HG03571 (cell line): ENCODE results near the gene COG7.
"Not testable (repeated sequence)": the region's sequence is repeated elsewhere in the genome, so short reads cannot be mapped to it uniquely, and the experiment has no call there.

Source experiments
- ATAC-seq: cut with Tn5 transposase; IDR thresholded peaks from one replicate; pipeline ENCODE4 v1.9.1; 2021; ENCODE audit not compliant: unreplicated experiment

The COG7 gene

DNA sequence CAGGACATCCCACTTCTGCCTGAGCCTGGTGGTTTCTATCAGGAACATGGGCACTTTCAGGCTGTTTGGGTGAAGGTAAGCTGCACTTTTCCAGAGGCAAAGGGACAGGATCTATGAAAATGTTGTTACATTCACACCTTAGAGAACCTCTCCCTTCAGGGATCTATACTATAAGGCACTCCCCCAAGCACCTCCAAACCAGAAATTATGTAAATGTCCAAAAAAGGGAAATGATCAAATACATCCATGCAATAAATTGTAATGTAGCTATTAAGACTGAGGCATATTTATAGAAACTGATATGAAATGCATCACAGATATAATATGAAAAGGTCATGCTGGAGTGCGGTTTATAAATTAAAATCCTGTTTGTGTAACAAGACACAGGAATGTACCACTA is 23.3 kb upstream of the COG7 start:
- no peak for ATAC-seq

- no peak for ATAC-seq
Measured at GRCh38 chr16:23469814-23470213, 16.8 kb upstream of the COG7 start.

GRCh38 chr16:23466162-23466885 is 13.3 kb upstream of the COG7 start:
- ATAC-seq, result no peak

GRCh38 chr16:23465179-23465578 is 12.2 kb upstream of the COG7 start:
- no peak for ATAC-seq

DNA sequence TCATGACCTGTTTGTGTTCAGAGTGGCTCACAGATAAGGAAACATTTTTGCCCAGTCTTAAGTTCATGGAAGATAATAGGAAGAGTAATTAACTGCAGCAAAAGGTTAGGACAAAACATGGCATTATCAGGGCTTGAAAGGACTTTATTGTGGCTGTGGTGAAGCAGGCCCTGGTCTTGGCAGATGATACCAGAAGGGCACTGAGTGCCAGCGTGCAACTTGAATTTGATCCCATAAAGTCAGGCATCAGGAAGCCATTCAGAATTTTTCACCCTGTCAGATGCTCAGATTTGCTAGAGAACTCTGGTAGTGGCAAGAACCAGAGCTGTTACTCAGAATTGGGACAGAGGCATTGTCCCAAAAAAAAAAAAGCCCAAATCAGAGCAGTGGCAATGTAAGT is 11.2 kb upstream of the COG7 start:
- no peak for ATAC-seq

GRCh38 chr16:23462994-23463393 is 10.0 kb upstream of the COG7 start:
- ATAC-seq, result not testable (repeated sequence)

- no peak for ATAC-seq
Measured at GRCh38 chr16:23453338-23454052, 506 bp upstream of the COG7 start.

DNA sequence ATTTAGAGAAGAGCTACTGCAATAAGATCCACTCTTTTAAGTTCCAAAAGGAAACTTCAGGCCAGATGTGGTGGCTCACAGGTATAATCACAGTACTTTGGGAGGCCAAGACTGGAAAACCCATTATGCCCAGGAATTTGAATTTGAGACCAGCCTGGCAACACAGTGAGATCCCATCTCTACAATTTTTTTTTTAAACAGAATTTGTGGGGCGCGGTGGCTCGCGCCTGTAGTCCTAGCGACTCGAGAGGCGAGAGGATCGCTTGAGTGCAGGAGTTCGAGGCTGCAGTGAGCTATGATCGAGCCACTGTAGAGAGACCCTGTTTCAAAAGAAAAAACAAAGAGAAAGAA is 793 bp downstream of the COG7 start:
- no peak for ATAC-seq

GRCh38 chr16:23448392-23448791 is 4.6 kb downstream of the COG7 start:
- no peak for ATAC-seq

- ATAC-seq, result not testable (repeated sequence)
Measured at GRCh38 chr16:23437542-23437941, 15.4 kb downstream of the COG7 start.

DNA sequence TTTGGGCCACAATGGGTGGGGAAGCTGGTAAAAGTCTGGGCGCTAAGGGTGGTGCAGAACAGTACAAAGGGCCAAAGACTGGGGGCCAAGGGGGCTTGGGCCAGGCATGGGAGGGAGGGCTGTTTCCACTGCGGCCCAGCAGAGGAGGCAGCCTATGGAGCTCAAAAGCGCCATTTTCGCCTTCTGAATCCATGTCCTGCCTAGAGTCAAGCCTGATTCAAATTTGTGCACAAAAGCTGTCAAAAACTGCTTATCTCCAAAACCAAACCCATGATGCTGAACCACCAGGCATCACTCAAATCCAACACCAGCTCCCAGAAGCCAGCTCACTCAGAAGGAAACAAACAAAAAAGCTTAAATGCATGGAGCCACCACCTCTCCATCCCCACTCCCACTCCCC is 16.0 kb downstream of the COG7 start:
- ATAC-seq, result no peak

GRCh38 chr16:23435500-23435899 is 17.5 kb downstream of the COG7 start:
- no peak for ATAC-seq

- ATAC-seq, result no peak
Measured at GRCh38 chr16:23434380-23434779, 18.6 kb downstream of the COG7 start.

DNA sequence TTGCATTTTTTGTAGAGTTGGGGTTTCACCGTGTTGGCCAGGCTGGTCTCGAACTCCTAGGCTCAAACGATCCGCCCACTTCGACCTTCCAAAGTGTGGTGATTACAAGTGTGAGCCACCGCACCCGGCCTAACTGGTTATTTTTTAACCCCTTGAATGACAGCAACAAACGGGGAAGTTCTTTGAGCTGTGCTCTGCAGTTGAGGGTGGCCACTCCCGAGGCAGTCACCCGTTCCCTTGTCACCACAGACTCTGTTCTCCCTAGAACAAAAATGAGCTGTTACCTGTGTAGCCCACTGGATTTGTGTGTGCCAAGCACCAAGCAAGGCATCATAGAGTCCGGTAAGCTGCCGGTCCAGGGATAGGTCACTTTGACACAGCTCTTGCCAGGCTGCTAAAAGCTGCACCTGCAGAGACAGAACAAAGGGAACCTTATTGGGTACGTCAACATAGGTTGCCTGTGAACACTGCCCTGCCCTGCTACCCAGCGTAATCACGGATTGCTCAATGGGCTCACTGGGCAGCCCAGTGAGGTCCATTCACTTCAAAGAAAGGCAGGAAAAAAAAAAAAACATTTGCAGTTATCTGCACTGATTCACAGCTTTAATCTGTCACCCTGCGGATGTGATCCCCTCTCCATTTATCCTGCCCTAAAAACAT is 19.6 kb downstream of the COG7 start:
- no peak for ATAC-seq

DNA sequence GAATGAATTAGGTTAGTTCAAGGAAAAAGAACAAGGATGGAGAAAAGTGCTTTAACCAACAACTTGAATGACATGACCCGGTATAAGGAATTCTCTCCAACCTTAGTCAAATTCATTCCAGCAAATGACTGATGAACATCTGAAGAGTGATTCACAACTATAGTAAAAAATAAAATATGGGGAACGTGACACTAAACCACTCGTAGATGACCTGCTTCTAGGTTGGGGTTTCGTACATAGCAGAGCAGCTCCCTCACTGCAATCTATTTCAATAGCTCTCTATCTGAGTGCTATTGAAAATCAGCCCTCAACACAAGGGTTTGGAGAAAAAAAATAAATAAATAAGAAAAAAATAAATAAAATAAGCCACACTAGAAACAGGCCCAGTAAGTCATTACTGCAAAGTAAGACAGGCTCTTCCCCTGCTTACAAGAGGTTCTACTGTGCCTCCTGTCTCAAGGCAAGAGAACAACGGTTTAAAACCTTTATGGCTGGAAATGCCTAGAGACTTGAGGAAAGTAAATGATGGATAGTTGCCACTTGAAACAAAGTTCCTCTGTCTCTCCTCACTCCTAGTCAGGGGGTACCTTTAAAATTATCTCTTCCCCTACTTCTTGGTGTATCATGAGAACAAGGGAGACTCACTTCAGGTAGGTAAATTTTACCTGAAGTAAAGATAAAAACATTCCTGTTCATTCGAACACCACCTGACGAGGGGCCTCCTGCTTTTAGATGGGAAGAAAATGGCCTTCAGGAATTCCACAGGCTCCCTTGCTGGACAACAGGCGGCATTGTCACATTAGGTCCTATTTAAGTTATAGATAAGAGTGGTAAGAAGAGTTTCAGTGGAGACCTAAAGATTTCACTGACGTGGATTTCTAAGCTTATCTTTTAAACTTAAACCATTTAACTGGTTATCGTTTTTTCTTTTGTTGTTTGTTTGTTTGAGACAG is 20.5 kb downstream of the COG7 start:
- ATAC-seq, result no peak

DNA sequence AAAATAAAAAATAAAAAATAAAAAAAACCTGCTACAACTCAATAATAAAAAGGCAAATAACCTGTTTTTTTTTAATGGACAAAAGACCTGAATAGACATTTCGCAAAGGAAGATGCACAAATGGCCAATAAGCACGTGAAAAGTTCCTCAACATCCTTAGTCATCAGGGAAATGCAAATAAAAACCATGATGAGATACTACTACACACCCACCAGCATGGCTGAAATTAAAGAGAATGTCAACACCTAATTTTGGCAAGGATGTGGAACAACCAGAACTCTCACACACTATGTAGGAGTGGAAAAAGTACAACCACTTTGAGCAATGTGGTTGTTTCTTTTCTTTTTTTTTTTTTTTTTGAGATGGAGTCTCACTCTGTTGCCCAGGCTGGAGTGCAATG is 24.6 kb downstream of the COG7 start:
- ATAC-seq, result no peak

GRCh38 chr16:23424292-23424958 is 28.6 kb downstream of the COG7 start:
- ATAC-seq, result no peak

- no peak for ATAC-seq
Measured at GRCh38 chr16:23423496-23424049, 29.4 kb downstream of the COG7 start.

DNA sequence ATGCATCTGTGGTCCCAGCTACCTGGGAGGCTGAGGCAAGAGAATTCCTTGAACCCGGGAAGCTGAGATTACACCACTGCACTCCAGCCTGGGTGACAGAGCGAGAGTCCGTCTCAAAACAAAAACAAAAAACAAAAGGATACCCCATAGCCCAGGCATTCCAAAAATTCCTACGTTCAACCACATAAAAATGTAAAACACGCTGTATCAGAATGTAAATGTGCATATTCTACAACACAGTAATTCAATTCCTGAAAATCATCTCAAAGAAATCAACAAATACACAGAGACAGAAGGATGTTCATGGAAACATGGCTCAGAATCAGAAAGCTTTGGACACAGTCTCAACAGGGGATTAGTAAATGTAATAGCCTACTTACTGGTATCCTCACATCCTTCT is 33.0 kb downstream of the COG7 start:
- no peak for ATAC-seq

DNA sequence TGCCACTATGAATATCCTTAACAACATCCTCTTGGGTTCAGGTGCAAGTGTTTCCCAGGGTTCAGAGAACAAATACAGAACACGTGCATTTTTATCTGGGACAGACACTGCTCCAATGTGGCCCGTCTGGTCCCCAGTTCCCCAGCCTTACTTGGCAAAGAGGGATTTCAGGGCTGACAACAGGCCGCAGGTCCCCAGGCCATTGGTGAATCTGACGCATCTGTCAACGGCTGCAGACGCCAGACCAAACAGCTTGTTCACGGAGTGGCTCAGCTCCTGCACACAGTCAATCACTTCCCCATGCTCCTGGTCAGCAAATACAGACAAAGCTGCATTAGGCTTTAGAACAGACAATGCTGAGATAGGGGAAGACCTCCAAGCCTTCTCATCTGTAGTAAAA is 36.2 kb downstream of the COG7 start:
- ATAC-seq, result no peak
